GM21360 (cell line): Measurements from ENCODE around the gene HDAC8.
"Not testable (repeated sequence)": the region's sequence is repeated elsewhere in the genome, so short reads cannot be mapped to it uniquely, and the experiment has no call there.

Experiments used
- ATAC-seq: cut with Tn5 transposase; IDR thresholded peaks from one replicate; pipeline ENCODE4 v1.9.1; 2021; ENCODE audit warnings: mild to moderate bottlenecking, moderate library complexity; ENCODE audit not compliant: unreplicated experiment

The HDAC8 gene

GRCh38 chrX:72461766-72462165 lies 110.9 kb downstream of the HDAC8 start:
- ATAC-seq: no peak

DNA sequence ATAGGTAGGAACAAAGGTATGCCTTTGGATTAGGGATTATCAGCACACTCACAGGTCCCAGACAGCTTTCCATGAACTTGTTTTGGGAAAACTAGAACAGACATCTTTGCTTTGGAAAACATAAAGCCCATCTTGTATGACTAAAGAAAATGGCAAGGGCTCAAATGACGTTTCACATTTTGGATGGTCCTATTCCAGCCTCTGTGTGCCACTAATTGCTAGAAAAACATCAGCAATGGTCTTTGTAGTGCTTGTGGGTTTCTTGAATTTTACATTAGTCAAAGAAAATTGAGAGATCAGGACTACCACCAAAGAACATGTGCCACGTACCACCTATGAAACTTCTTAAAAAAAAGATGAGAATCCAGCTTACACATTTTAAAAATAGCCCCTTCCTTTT lies 111.4 kb downstream of the HDAC8 start:
- no peak for ATAC-seq

GRCh38 chrX:72460715-72461114 lies 111.9 kb downstream of the HDAC8 start:
- no peak for ATAC-seq

GRCh38 chrX:72449034-72449433 lies 123.6 kb downstream of the HDAC8 start:
- not testable (repeated sequence) for ATAC-seq

DNA sequence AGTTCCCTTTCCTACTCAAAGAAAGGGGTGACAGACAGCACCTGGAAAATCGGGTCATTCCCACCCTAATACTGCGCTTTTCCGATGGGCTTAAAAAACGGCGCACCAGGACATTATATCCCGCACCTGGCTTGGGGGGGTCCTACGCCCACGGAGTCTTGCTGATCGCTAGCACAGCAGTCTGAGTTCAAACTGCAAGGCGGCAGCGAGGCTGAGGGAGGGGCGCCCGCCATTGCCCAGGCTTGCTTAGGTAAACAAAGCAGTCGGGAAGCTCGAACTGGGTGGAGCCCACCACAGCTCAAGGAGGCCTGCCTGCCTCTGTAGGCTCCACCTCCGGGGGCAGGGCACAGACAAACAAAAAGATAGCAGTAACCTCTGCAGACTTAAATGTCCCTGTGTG lies 131.9 kb downstream of the HDAC8 start:
- not testable (repeated sequence) for ATAC-seq

DNA sequence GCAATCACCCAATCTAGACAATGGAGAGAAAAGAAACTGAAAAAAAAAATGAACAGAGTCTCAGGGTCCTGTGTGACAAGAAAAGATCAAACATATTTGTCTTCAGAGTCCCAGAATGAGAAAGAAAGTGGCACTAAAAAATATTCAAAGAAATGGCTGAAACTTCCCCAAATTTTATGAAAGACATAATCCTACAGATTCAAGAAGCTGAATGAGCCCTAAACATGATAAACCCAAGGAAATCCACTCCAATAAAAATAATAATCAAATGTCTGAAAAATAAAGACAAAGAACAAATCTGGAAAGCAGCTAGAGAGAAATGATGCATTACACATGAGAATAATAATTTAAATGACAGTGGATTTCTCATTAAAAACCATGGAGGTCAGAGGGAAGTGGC lies 136.6 kb downstream of the HDAC8 start:
- no peak for ATAC-seq

- ATAC-seq: no peak
Measured at GRCh38 chrX:72430405-72430968, 142.2 kb downstream of the HDAC8 start.

- no peak for ATAC-seq
Measured at GRCh38 chrX:72421797-72422196, 150.8 kb downstream of the HDAC8 start.

- ATAC-seq: no peak
Measured at GRCh38 chrX:72409993-72410392, 162.7 kb downstream of the HDAC8 start.

DNA sequence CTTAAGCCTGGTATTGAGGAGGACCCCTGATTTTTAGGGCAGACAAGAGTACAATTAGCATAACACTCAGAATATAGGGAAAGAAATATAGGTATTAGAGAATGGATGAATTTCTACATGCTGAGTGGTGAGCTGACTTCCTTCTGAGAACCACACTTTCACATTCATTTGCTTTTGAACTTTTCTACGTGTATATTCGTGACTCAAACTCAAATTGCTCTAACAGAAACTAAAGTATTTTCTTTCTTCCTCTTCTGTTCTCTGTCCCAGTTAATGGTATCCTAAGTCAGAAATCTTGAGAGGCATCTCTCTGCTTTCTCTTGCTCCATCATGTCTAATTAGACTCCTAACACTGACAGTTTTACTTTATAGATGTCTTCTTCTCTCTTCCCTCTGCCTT lies 163.8 kb downstream of the HDAC8 start:
- ATAC-seq: no peak

DNA sequence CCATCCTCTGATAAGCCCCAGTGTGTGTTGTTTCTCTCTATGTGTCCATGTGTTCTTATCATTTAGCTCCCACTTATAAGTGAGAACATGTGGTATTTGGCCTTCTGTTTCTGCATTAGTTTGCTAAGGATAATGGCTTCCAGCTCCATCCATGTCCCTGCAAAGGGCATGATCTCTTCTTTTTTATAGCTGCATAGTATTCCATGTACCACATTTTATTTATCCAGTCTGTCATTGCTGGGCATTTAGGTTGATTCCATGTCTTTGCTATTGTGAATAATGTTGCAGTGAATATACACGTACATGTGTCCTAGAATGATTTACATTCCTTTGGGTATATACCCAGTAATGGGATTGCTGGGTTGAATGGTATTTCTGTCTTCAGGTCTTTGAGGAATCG lies 167.5 kb downstream of the HDAC8 start:
- ATAC-seq: not testable (repeated sequence)

DNA sequence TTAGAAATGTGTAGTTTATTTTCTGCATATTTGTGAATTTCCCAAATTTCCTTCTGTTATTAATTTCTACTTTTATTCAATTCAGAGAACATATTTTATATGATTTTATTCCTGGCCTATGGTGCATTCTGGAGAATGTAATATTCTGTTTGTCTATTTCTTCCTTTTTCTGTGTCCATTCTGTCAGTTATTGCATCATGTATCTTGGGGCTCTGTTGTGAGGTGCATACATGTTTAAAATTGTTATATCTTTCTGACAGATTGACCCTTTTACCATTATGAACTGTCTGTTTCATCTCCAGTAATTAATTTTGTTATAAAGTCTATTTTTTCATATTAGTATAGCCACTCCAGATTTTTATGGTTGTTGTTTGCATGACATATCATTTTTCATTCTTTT lies 170.0 kb downstream of the HDAC8 start:
- ATAC-seq: no peak

DNA sequence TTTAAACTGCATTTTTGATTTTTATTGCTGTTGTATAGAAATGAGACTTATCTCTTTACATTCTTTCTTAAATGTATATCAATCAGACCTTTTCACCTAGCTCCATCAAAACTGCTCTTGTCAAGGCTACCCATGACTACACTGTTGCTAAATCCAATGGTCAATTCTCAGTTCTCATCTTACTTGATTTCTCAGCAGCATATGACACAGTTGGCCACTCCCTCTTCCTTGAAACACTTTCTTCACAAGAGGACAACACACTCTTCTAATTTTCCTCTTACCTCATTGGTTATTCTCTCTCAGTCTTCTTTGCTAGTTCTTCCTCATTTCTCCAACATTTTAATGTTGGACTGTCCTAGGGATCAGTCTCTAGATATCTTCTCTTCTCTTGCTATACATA lies 172.8 kb downstream of the HDAC8 start:
- no peak for ATAC-seq

- no peak for ATAC-seq
Measured at GRCh38 chrX:72396117-72396516, 176.5 kb downstream of the HDAC8 start.

- no peak for ATAC-seq
Measured at GRCh38 chrX:72395237-72395636, 177.4 kb downstream of the HDAC8 start.

DNA sequence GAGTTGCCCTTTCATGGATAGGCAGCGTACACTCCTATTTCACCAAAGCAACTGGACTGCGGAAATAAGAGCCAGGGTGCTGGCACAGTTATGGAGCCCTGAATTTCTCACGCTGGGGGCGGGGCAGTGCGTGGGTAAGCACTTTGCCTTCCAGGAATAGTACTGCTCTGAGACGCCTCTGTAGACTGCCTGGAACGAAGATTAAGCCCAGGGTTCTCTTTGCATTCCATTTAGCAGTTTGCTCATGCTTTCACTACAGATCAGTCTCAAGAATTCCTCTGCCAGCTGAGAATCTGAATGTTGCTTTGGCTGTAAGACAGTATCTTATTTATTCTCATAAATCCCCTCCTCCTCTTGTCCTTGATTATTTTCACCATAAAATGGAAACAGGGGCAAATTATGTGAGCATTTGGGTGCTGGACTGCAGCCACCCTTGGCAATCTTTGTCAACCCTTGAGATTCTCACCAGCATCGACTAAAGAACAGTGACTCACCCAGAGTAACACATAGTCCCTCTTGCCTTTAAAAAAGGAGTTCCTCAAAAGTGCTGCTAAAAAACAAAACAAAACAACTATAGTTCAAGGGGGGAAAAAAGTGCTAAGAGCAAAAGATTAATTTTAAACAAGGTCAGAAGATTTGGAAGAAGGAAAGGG lies 178.0 kb downstream of the HDAC8 start:
- no peak for ATAC-seq

- ATAC-seq: no peak
Measured at GRCh38 chrX:72393836-72394517, 178.7 kb downstream of the HDAC8 start.

- ATAC-seq: no peak
Measured at GRCh38 chrX:72392816-72393800, 179.5 kb downstream of the HDAC8 start.

GRCh38 chrX:72392042-72392441 lies 180.6 kb downstream of the HDAC8 start:
- ATAC-seq: no peak

GRCh38 chrX:72387247-72387646 lies 185.4 kb downstream of the HDAC8 start:
- ATAC-seq: no peak

- no peak for ATAC-seq
Measured at GRCh38 chrX:72382202-72382595, 190.4 kb downstream of the HDAC8 start.
